HG03354 (cell line): Measurements from ENCODE around the gene WWOX.
"Not testable (repeated sequence)": the region's sequence is repeated elsewhere in the genome, so short reads cannot be mapped to it uniquely, and the experiment has no call there.

Source experiments
- ATAC-seq: cut with Tn5 transposase; IDR thresholded peaks from one replicate; pipeline ENCODE4 v1.9.1; 2021; ENCODE audit warnings: mild to moderate bottlenecking; ENCODE audit not compliant: unreplicated experiment, poor library complexity, severe bottlenecking

WWOX gene

DNA sequence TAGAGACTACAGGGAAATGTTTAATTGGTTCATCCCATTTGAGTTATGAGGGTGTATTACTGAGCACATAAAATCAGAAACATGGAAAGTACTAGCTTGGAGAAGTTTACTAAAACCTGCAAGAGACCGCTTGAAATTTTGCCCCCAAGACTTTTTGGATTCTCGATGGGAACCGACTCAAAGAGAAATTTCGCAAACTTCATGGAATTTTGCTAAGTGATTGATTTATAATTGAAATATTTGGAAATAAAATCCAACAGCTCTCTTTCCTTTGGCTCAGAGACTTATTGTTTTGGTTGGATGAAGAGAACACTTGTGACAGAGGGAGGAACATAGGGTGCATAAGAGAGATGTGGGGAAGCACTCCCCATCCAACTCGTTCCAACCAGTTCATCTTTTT lies 574.4 kb downstream of the WWOX start:
- ATAC-seq, result no peak

DNA sequence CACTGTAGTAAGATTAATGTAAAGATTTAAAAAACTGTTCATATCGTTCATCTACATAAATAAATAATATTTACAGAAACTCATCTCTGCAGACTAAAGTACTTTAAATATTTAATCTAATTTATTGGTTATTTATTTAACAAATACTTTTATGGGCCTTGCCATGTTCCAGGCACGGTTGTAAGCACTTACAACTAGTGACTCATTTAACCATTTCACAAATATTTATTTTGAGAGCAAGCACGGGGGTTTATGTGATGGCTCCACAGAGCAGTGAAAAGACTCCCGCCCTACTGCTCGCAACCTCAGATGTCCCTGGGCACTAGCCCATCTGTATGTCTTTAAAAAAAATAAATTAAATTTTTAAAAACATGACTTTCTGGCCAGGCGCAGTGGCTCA lies 575.9 kb downstream of the WWOX start:
- ATAC-seq, result no peak

DNA sequence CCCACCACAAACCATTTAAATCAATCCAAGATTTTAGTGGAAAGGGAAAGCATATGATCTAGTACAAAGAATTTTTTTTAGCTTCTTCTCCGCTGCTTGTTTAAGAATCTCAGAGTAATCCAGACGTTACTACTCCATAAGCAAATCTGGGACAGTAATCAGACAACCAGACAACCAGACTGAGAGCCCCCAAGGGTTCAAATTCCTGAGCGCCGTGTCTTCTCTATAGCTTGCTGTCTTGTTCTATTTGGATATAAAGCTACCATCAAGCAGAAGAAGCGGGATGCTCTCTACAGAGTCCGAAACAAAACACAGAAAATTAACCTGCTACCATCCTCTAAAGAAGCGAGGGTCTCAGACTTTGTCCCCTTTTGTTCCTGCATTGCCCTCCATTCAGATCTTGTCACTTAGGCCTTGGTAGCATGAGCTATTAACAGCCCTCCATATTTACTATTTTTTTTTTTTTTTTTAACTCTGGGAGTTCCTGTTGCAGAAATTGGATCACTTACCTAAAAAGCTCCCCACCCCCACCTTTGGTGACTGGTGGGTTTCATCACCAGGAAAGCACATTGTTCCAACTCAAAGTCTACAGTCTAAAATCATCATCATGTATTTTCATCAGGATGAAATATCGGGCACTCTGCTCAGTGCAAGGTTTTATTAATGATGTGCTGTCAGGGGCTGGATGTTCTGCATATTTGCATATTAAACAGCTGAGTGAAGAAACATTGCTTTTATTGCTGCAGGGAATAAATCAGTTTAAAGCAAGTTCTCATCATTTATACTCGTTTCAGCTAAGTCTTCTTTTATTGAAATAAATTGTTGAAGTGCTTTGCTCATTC lies 576.7 kb downstream of the WWOX start:
- ATAC-seq, result no peak

DNA sequence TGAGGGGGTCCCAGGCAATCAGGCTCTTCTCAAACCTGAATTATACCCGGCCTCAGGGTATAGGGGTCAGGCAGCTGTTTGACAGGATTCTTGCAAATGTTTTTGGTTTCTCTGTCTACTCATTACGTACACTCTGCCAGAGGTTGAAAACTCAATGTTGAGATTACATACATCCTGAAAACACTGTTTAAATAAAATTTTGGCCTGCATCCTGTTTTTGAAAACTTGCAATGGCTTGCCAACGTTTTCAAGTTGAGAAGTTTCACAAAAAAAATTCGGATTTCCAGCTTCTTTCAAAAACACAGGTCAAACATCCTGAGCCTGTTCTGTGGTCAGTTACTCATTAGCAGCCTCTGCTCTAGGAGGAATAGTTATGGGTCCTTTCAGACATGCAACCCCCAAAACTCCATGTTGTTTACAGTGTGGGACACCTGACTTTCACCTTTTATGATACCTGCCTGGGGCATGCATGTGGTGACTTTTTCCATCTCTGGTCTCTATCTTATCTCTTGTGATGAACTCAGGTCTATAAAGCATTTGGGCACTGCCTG lies 577.8 kb downstream of the WWOX start:
- ATAC-seq, result no peak

DNA sequence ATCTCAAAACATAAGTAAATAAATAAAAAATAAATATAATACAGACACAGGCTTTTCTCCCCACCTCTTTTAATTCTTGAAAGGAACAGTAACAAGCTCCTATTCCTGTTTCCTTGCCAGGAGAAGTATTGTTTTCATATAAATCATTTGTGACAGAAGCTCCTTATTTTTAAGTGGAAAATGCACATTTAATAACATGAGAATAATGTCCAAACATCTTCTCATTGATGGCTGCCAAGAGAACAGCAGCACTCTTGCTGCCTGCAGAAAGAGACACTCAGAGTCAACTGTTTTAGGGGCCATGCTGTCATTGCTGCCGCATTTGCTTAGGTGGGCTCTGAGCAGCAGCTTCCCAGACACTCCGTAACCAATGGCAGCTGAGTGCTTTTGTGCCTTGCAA lies 580.1 kb downstream of the WWOX start:
- no peak for ATAC-seq

DNA sequence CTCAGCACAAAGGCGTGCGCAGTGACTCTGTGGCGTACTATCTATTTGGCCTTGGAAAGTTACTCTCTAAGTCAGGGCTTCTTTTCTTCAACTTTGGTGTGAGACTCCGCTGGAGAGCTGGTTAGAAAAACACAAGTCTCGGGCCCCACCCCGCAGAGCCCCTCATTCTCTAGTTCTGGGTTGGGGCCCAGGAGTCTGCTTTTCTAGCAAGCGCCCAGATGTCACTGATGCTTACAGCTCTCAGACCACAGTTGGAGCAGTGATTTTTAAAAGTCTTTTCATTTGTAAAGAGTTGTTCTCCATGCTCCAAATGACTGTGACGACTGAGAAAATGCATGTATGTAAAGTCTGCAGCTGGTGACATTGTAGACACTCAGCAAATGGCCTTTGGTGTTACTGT lies 582.3 kb downstream of the WWOX start:
- ATAC-seq, result no peak

DNA sequence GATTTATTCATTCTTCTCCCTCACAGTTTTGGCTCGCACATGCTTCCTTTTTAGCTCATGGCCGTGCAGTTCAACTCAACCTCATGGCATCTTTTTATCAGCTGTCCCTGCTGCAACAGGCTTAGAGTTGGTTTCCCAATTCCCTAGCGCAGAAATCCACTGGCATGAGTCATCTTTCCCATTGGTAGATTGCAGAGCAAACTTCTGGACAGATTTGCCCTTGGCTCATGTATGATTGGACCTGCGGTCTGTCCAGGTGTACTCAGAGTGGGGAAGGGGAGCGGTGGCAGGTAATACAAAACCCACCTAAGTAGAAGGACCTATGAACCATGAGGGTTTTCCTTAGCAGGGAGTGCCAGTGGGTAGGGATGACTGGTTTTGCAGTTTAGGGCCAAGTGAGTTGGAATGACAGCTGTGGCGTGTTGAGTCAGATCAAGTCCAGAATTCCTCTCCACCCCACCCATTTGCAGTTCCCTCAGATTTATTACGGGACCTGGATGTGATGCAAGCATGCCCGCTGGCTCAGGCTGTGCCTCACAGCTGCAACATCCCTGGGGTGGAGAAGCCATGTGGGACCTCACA lies 584.7 kb downstream of the WWOX start:
- no peak for ATAC-seq

DNA sequence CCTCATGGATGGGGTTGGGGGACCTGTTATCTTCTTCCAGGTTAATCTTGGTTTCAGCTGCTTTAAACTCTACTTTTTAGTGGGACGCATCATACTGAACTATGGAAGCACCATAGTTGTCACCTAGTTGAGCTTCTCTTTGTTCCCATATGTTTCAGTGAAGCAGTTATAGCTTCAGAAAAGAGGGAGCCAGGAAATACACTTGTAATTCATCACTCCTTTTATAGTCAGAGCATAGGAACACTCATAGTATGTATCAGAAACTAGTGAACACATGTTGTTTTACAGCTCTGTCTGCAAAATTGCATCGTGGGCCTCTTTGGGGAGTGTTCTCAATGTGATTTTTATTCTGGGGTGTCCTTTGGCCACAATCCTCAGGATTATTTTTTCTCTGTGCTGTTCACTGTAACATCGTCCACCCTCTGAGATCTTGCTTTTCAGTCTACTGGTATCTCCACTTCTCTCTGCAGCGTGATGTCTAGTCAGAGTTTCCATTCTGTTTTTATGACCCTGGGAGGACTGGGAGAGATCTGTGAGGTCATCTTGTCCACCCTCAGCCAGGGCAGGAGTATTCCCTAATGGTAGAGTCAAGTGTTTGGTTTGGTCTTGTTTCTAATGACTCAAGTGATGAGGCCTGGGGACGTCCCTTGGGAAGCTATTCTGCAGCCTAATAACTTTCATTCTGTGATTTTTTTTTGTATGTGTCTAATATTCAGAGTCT lies 585.4 kb downstream of the WWOX start:
- ATAC-seq, result no peak

DNA sequence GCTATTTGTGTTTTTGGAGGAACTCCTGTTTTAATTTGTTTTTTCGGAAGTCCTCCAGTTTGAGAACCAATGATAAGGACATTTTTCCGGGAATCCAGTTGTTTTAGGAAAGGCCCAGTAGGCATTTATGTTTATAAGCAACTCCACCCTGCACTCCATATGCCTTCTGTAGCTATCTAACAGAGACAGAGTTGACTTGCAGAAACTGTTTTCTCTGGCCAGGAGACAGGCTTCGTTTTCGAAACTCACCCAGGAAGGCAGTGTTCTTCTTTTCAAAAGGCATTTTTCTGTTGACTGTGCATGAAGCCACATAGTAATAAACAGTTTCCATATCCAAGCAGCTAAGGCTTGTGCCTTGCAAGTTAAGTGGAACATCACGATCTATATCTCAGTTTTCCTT lies 587.1 kb downstream of the WWOX start:
- no peak for ATAC-seq

DNA sequence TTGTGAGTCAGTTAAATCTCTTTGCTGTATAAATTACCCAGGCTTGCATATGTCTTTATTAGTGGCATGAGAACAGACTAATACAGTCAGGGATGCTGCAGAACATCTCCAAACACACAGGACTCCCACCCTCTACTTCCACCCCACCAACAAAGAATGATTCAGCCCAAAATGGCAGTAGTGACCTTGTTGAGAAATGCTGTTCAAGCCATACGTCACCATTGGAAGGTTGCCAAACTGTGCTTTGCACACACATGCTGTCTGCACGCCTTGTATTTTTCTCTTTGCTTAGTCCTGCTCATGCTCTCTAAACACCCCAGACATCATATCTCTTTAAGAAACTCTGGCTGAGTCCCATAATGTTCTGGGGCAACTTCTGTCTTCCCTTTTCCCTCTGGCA lies 589.6 kb downstream of the WWOX start:
- no peak for ATAC-seq

DNA sequence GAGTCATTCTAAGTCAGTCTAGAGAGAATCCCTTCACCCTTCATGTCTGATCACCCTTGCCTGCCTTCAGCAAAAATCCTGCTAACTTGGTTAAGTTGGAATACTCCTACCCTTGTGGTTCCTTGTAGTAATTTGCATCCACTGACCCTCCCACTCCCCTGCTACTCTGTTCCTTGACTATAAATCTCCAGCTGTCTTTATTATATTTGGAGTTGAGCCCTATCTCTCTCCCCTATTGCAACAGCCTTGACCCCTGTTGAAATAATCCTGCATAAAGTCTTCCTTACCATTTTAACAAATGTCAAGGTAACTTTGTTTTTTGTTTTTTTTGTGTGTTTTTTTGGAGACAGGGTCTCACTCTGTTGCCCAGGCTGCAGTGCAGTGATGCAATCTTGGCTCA lies 590.1 kb downstream of the WWOX start:
- ATAC-seq, result no peak

DNA sequence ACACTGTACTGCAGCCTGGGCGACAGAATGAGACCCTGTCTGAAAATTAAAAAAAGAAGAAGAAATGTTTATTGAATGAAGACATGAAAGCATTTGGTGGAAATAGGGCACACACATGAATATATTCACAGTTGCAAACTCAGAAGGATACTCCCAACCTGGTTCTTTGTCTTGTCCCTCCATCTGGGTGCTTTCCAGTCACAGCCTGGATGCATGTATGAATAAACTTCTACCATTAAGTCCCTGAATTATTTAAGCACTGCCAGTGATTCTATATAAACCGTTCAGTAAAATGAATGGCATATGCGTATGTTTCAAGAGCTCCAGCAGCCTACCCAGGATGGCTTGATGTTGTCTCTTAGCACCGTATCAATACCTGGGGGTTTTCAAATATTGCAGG lies 591.1 kb downstream of the WWOX start:
- no peak for ATAC-seq

DNA sequence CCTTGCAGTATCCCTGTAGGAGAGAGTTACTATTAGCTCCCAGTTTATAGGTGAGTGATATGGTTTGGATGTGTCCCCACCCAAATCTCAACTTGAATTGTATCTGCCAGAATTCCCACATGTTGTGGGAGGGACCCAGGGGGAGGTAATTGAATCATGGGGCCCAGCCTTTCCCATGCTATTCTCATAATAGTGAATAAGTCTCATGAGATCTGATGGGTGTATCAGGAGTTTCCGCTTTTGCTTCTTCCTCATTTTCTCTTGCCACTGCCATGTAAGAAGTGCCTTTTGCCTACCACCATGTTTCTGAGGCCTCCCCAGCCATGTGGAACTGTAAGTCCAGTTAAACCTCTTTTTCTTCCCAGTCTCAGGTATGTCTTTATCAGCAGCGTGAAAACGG lies 592.3 kb downstream of the WWOX start:
- ATAC-seq, result not testable (repeated sequence)

DNA sequence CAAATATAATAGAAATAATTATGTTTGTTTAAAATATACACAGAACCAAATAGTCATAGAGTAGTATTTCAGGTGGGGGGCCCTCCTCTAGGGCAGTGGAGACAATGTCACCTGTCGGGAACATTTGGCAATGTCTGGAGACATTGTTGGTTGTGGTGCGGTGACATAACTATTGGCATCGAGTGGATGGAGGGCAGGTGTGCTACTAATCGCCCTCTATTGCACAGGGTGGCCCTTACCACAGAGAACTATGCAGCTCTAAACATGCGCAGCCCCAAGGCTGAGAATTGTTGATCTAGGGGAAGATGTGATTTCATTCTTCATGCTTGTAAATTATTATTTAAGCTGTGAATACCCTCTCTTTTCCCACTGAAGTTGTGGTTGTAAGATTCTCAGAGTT lies 594.0 kb downstream of the WWOX start:
- no peak for ATAC-seq

DNA sequence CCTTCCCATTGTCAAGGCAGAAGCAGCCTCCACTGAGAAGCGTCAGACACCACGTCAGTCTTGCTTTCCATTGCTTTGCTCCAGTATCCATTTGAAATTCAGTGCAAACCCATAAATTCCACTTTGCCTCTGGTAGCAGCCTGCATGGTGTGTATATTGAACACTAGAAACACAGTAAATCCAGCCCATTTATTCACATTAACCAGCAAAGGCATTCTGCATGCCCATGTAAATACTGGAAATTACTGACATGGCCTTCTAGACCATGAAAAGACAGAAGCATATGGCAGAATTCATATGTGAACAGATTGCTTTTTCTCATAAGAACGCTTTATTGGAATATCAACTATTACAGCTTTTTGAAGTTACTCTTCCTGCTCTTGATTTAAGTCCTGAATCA lies 595.0 kb downstream of the WWOX start:
- no peak for ATAC-seq

DNA sequence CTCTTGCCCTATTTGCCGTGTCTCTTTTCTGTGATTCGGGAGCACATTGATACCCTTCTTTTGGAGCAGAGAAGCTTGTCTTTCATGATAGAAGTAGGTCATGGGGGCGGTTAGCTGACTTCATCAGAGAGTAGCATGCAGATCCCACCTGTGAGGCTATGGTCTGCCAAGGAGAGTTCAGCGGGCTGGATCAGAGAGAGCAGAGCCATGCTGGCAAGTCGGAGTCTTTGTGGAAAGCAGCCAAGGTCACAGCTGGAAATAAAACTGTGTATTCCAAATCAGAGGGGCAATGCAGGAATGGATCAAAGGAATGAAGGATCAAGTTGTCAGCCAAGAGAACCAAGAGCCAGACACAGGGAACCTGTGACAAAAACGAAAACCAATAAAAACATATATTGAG lies 595.9 kb downstream of the WWOX start:
- ATAC-seq, result no peak

DNA sequence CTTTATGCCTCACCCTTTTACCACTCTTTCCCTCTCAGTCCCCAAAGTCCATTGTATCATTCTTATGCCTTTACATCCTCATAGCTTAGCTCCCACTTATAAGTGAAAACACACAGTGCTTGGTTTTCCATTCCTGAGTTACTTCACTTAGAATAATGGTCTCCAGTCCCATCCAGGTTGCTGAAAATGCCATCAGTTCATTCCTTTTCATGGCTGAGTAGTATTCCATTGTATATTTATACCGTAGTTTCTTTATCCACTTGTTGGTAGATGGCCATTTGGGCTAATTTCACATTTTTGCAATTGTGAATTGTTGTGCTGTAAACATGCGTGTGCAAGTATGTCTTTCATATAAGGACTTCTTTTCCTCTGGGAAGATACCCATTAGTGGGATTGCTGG lies 597.3 kb downstream of the WWOX start:
- ATAC-seq, result no peak

DNA sequence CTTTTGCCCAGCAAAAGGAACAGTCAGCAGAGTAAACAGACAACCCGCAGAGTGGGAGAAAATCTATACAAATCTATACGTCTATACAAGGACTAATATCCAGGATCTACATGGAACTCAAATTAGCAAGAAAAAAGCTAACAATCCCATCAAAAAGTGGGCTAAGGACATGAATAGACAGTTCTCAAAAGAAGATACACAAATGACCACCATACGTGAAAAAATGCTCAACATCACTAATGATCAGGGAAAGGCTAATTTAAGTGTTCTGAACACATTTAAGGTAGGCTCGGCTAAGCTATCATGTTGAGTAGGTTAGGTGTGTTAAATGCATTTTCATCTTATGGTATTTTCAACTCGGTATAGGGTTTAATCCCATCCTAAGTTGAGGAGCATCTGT lies 598.0 kb downstream of the WWOX start:
- no peak for ATAC-seq

DNA sequence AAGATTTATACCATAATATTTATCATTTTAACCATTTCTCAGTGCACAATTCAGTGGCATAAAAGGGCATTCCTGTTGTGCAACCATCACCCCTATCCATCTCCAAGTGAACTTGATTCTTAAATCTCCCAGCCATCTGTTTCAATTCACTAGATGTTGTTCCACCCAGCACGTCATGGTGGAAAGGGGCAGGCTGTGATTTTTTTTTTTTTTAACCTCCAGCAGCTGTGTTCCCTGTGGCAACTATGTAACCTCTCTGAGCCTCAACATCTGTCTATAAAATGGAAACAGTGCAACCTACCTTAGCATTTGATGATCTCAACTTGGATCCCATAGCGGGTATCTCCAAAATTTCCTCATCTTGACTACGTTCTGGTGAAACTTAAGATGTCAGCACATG lies 604.5 kb downstream of the WWOX start:
- no peak for ATAC-seq

DNA sequence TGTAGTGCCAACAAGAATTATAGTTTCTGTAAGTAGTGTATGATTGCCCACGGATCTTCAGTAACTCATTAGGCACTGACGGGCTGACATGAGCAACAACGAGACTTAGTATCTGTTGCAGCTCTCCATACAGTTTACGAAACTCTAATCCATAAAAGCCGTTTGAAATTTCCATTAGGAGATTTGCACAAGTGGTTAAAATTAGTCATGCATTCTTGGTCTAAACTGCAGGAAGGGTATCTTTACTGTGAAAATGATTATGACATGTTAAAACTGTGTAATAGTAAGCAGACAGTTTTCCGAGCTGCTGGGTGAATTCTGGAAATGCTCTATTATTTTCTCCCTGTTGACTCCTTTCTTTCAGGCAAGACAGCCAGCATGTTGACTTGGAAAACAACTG lies 605.0 kb downstream of the WWOX start:
- ATAC-seq, result no peak

DNA sequence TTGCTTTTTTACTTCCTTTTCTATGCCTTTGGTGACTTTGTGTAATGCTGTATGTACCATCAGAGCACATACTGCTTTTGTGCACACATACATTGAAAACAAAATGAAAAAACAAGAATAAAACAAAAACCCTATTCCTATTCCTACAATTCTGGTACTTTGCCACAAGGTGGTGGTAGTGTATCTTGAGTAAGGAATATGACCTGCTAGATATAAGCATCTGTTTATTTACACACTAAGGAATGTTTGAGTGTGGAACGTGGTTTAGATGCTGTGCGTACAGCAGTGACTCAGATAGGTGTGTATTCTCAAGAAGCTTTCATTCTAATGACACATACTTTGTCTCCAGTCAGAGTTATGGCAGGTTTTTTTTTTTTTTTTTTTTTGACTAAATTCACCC lies 606.2 kb downstream of the WWOX start:
- no peak for ATAC-seq
